ELF-1 (cell line): ENCODE data around the gene PTPRC.

ENCODE experiments used
- DNase-seq: peaks from one replicate; pipeline ENCODE4 v3.0.0-alpha.2; 2016; ENCODE audit warnings: low read depth, low spot score

PTPRC gene

DNA sequence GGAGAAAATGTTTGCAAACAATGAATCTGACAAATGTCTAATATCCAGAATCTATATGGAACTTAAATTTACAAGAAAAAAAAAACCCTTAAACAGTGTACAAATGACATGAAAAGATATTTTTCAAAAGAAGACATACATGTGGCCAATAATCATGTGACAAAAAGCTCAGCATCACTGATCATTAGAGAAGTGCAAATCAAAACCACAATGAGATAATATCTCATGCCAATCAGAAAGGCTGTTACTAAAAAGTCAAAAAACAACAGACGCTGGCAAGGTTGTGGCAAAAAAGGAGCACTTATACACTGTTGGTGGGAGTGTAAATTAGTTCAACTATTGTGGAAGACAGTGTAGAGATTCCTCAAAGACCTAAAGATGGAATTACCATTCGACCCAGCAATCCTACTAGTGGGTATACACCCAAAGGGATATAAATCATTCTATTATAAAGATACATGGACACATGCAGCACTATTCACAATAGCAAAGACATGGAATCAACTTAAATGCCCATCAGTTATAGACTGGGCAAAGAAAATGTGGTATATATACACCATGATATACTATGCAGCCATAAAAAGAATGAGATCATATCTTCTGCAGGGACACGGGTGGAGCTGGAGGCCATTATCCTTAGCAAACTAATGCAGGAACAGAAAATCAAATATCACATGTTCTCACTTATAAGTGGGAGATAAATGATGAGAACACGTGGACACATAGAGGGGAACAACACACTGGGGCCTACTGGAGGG lies 123.2 kb downstream of the PTPRC start:
- no peak for DNase-seq

GRCh38 chr1:198763298-198763714 lies 124.5 kb downstream of the PTPRC start:
- no peak for DNase-seq

GRCh38 chr1:198764748-198765147 lies 125.9 kb downstream of the PTPRC start:
- DNase-seq, result no peak

GRCh38 chr1:198765416-198765815 lies 126.6 kb downstream of the PTPRC start:
- no peak for DNase-seq

DNA sequence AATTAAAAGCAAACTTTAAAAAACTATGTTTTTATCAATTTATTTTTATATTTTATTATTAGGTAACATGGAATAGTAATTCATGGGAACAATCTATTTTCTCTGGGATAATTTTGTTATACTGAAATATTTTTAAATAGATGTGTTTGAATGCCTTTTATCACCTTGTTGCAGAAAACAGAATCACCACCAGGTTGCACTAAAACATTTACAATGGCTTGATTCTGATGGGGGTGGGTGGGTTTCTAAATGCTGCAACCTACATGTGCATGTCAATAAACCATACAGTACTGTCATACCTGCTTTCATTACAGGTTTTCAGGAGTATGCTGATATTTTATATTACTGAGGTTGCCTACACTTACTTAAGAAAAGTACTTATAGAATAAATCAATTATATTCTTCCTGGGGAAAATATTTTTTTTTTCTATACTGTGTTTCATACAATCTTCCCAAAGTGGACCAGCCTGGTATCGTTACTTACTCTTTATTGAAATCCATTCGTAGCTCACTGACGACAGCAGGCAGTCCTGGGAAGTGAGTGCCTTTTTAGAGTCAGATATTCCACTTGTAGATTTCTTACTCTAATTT lies 132.8 kb downstream of the PTPRC start:
- DNase-seq, result no peak

DNA sequence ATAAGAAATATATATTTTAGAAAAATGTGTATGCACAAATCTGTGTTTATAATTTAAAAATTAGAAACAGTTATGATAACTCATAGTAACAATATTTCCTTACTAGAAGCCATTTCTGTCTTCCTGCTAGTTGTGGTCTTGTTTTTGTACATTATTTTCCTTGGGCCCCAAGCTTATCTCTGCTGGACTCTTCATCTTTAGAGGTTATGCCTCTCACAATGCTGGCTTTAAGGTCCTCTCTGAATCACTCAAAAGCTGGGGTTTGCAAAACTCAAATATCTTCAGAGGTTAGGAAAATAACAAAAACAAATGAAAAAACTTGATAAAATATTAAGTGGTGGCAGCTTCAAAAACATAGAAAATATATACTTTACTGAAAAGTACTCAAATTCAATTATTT lies 133.8 kb downstream of the PTPRC start:
- DNase-seq, result no peak

DNA sequence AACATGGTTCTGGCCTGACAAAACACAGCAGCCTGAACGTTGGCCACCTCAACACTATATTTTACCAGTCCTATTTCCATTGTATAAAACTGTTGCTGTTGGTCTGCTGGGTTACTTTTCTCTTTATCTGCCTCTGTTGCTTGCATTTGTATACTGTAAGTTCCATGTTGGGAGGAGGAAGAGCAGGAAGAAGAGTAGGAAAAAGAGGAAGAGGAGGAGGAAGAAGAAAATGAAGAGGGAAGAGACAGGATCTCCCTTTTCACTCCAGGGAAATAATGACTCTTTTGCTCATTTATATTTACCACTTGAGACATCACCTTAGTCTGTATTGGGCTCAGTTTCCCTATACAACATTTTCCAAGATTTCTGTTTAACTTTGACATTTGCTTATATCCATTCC lies 134.2 kb downstream of the PTPRC start:
- no peak for DNase-seq

GRCh38 chr1:198773523-198773922 lies 134.7 kb downstream of the PTPRC start:
- DNase-seq, result no peak

DNA sequence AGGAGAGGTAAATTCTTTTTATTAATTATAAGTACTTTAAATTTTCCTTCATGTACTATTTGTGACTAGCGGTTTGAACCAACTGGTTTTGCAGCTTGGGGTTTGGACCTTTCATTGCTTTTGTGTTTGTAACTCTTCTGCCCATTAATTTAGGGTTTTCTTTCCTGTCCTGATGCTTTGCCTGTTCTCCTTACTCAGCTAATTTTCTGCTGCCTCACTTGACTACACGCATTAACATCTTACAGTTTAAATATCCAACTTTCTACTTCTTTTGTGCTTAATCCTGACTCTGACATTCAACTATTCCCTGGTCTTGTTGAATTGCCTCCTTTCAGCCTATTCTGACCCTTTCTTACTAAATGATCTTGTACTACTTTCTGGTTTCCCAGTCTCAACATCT lies 135.6 kb downstream of the PTPRC start:
- DNase-seq, result no peak

- no peak for DNase-seq
Observed at GRCh38 chr1:198775606-198776005, 136.8 kb downstream of the PTPRC start.

- no peak for DNase-seq
Observed at GRCh38 chr1:198776602-198777029, 137.8 kb downstream of the PTPRC start.

DNA sequence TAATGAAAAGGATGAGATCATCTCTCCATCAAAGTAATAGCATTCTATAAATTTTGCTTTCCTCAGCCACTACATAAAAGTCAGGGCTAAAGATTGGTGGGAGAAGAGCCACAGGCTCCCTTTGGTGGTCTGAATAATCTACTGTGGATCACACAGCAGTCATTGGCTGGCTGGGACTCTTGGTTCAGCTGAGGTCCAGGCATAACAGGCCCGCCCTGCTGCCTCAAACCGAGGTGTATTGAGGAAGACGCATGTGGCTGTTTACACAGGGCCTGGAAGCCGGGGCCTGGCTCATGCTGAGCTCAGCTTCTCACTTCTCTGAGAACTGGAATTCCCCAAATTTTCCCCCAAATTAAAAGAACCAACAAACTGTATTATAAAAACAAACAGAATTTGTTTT lies 139.2 kb downstream of the PTPRC start:
- DNase-seq, result no peak

- no peak for DNase-seq
Observed at GRCh38 chr1:198780376-198780775, 141.5 kb downstream of the PTPRC start.

DNA sequence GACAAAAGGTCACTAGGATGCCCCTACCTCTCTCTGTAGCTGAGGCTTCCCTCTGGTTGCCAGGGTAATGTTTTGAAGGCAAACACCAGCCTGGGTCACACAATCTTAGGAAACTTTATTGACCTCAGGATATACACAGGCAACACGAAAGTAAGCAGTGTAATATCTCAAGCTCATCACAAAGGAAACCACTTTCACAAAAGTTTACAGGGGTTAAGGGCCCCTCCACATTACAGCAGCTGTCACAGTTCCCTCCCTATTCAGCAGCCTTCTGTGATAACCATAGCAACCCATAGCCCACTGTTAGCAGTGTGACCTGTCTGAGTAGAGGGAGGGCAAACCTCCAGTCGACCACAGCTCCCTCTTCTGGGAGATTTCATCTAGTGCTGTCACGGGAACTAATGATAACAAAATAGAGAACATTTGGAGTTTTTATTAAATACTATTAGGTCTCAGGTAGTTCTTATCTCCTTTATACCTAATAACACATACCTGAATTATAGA lies 149.8 kb downstream of the PTPRC start:
- peak; percentile 27 for DNase-seq

GRCh38 chr1:198793714-198794113 lies 154.9 kb downstream of the PTPRC start:
- DNase-seq, result no peak

- no peak for DNase-seq
Observed at GRCh38 chr1:198794498-198794897, 155.7 kb downstream of the PTPRC start.

DNA sequence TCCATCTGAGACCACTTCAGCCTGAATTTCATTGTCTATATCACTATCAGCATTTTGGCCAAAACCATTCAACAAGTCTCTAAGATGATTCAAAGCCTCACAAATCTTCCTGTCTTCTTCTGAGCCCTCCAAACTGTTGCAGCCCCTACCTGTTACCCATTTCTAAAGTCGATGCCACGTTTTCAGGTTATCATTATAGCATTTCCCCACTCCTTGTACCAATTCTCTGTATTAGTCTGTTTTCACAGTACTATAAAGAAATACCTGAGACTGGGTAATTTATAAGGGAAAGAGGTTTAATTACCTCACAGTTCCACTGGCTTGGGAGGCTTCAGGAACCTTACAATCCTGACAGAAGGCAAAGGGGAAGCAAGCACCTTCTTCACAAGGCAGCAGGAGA lies 158.8 kb downstream of the PTPRC start:
- DNase-seq, result no peak

DNA sequence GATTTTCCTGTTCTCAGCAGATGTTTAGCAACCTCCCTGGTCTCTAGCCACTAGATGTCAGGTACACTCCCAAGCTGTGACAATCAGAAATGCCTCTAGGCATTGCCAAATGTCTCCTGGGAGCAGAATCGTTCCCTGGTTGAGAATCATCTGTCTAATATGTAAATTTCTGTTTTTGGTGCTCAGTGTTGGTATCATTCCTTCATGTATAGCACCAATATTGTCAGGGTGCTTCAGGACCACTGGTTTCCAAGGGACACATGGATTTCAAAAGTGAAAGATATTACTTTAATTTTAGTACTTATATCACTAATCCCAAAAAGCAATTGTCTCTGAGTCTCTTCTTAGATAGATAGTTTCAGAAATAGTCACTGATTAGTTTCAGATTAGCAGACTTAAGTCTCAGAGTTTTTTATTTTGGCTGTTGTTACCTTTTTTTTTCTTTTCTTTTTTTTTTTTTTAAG lies 160.1 kb downstream of the PTPRC start:
- no peak for DNase-seq

- DNase-seq, result no peak
Observed at GRCh38 chr1:198805498-198806151, 166.8 kb downstream of the PTPRC start.

- DNase-seq, result no peak
Observed at GRCh38 chr1:198806861-198807260, 168.0 kb downstream of the PTPRC start.
